ENCODE measurements around the gene ABCC6.
"Not testable (repeated sequence)": the region's sequence is repeated elsewhere in the genome, so short reads cannot be mapped to it uniquely, and the experiment has no call there.

- TF ChIP-seq CTCF (conservative IDR thresholded peaks at IDR 0.05; ENCODE audit: low read depth, low read length); EZH2 (IDR thresholded peaks at IDR 0.05; ENCODE audit: borderline replicate concordance, low read depth, low read length, poor library complexity, severe bottlenecking): not testable (repeated sequence)
Observed at GRCh38 chr16:16218349-16218748, 4.9 kb downstream of the ABCC6 start.
